B cell (primary cell): ENCODE data around the gene SRSF1.

Experiments used
- CTCF ChIP-seq: fragments of 200-600 bp; IDR thresholded peaks from one replicate; pipeline ENCODE4 v1.8.0; 2022; ENCODE audit warnings: antibody characterized with exemption, mild to moderate bottlenecking
- EZH2 ChIP-seq: IDR thresholded peaks from 2 replicates; pipeline ENCODE4 v1.6.1; 2012; ENCODE audit warnings: borderline replicate concordance, low read depth, mild to moderate bottlenecking, moderate library complexity, low read length; ENCODE audit not compliant: insufficient read depth, poor library complexity, severe bottlenecking

GRCh38 chr17:58019521-58019920 is 12.5 kb upstream of the SRSF1 start:
- TF ChIP-seq CTCF (no peak), EZH2 (no peak)
